Tibial nerve (tissue), 4 donors: ENCODE measurements around the gene MED19. TPM values are rescaled to one million over a fixed set of nuclear protein-coding genes. Genes with fewer than 3 reads are reported as not detected.

Experiments used
- DNase-seq, 2 donors: peaks; one replicate each; pipeline ENCODE4 v3.0.0-alpha.2; 2019; ENCODE audit warnings: low spot score in 2 of 2
- H3K27ac ChIP-seq, 4 donors: fragments of 200-600 bp; sonication (generic) in 3 of 4; one replicate each; pipeline ENCODE4 v1.5.1; 2017 to 2019; ENCODE audit warnings: mild to moderate bottlenecking in 1 of 4
- H3K27me3 ChIP-seq, 2 donors: fragments of 200-600 bp; sonication (generic) in 1 of 2; one replicate each; pipeline versions ENCODE4 v1.5.1 to v1.6.0; 2017 to 2019
- H3K36me3 ChIP-seq, 3 donors: fragments of 200-600 bp; sonication (generic); one replicate each; pipeline ENCODE4 v1.5.1; 2018 to 2019
- H3K4me1 ChIP-seq, 4 donors: fragments of 200-600 bp; sonication (generic) in 3 of 4; one replicate each; pipeline ENCODE4 v1.5.1; 2017 to 2019
- H3K4me3 ChIP-seq, 4 donors: fragments of 200-600 bp; sonication (generic) in 3 of 4; one replicate each; pipeline ENCODE4 v1.5.1; 2017 to 2019; ENCODE audit warnings: mild to moderate bottlenecking in 1 of 4, moderate library complexity in 1 of 4
- H3K9me3 ChIP-seq, 4 donors: fragments of 200-600 bp; sonication (generic) in 3 of 4; one replicate each; pipeline ENCODE4 v1.5.1; 2017 to 2019
- EP300 ChIP-seq, 2 donors: sonication (generic); formaldehyde crosslinking; IDR thresholded peaks; one replicate each; pipeline ENCODE4 v1.6.1; 2017; ENCODE audit warnings: antibody characterized with exemption in 2 of 2, mild to moderate bottlenecking in 1 of 2
- POLR2A ChIP-seq, 2 donors: fragments of 450-650 bp; IDR thresholded peaks; one replicate each; pipeline ENCODE4 v1.6.1; 2017; ENCODE audit warnings: antibody characterized with exemption in 2 of 2, mild to moderate bottlenecking in 2 of 2, moderate library complexity in 2 of 2
- WGBS, 2 donors: methylation state at CpG; one replicate each; pipeline ENCODE4 v1.1.5; 2018; 5-methylcytosine and 5-hydroxymethylcytosine counted together
- small RNA-seq: library from RNA; depleted of rRNA; stranded (forward); fragments of <200 nt; gene quantifications from one replicate; pipeline ENCODE3, GENCODE V24; 2016
- total RNA-seq, 4 donors: library from RNA; depleted of rRNA; stranded (reverse); fragments of >200 nt; gene quantifications; one replicate each; pipeline ENCODE4 v1.1.0, GENCODE V29; 2016
- TF ChIP-seq, protein P1 (sequence below), 5 experiments: fragments of 200-600 bp in 3 of 5; fragments of 450-650 bp in 2 of 5; sonication (generic) in 3 of 5; IDR thresholded peaks; one replicate each; pipeline ENCODE4 v1.5.1; 2016 to 2019; ENCODE audit warnings: antibody characterized with exemption in 5 of 5, mild to moderate bottlenecking in 3 of 5, moderate library complexity in 2 of 5

The MED19 gene
- total RNA-seq, 4 donors from 2014 or later = 11.9 to 17.3 (median 15.4) TPM

- Histone ChIP-seq H3K36me3 (peaks cover 0 to 32% (median 17%) of the 10 kb centered on the region in 3 donors), H3K9me3 (no peaks in the 10 kb centered on the region), H3K4me3 (peak within 1 kb of the TSS; percentile 30 to 60 (median 56)), H3K4me1 (peaks cover 0 to 41% (median 12%) of the 10 kb centered on the region in 4 donors), H3K27me3 (peaks cover 0 to 2% of the 10 kb centered on the region in 2 donors), H3K27ac (peak within 1 kb of the TSS; percentile 79 to 97 (median 90))
- TF ChIP-seq, protein P1, sequence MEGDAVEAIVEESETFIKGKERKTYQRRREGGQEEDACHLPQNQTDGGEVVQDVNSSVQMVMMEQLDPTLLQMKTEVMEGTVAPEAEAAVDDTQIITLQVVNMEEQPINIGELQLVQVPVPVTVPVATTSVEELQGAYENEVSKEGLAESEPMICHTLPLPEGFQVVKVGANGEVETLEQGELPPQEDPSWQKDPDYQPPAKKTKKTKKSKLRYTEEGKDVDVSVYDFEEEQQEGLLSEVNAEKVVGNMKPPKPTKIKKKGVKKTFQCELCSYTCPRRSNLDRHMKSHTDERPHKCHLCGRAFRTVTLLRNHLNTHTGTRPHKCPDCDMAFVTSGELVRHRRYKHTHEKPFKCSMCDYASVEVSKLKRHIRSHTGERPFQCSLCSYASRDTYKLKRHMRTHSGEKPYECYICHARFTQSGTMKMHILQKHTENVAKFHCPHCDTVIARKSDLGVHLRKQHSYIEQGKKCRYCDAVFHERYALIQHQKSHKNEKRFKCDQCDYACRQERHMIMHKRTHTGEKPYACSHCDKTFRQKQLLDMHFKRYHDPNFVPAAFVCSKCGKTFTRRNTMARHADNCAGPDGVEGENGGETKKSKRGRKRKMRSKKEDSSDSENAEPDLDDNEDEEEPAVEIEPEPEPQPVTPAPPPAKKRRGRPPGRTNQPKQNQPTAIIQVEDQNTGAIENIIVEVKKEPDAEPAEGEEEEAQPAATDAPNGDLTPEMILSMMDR (IDR thresholded peaks at IDR 0.05) = peak in 2 of 5 experiments; percentile 5 to 40
- TF ChIP-seq POLR2A (IDR thresholded peaks at IDR 0.05) (peak; percentile 57 to 94), EP300 (IDR thresholded peaks at IDR 0.05) (peak; percentile 97 to 100)
- WGBS, 2 donors = 0 to 1% methylated on average over 29 to 45 of the region's 45 CpGs
- DNase-seq = peak; percentile 99 to 100
Observed at GRCh38 chr11:57657194-57658022, 54.6 kb downstream of the MED19 start, which contains the start of gene CLP1. CLP1 (plus strand) TSS chr11:57657762; CDS start chr11:57659477, 1,715 bp downstream.

GRCh38 chr11:57656885-57657193, 55.2 kb downstream of the MED19 start:
- no peaks in the 10 kb centered on the region for H3K9me3 ChIP-seq
- H3K4me3 ChIP-seq = peak overlapping the region; percentile 30 to 60 (median 56)
- peaks cover 0 to 5% of the 10 kb centered on the region in 2 donors for H3K27me3 ChIP-seq
- TF ChIP-seq POLR2A (IDR thresholded peaks at IDR 0.05) (no peak), EP300 (IDR thresholded peaks at IDR 0.05) (no peak)
- TF ChIP-seq, protein P1 (IDR thresholded peaks at IDR 0.05) = no peak
- 18 to 20% methylated on average over 5 of the region's 5 CpGs for WGBS, 2 donors
- H3K27ac ChIP-seq = peak overlapping the region; percentile 79 to 97 (median 90)
- DNase-seq = no peak
- peaks cover 0 to 42% (median 12%) of the 10 kb centered on the region in 4 donors for H3K4me1 ChIP-seq
- H3K36me3 ChIP-seq = peaks cover 0 to 26% (median 17%) of the 10 kb centered on the region in 3 donors

Small RNA genes within 50 kb of the gene (small RNA-seq; reads per million reads assigned to genes)
- not detected for gene TMX2-CTNND1

Other genes starting within 250 kb of the MED19 start
- 10 to 100 TPM; 35.8 to 47.3 (median 42.4) TPM for gene SLC43A1, start 196.5 kb downstream of the MED19 start, total RNA-seq
- 10 to 100 TPM; 20.2 to 51.6 (median 40.1) TPM for gene TIMM10, start 181.5 kb downstream of the MED19 start, total RNA-seq
- not detected for gene SMTNL1, start 174.6 kb downstream of the MED19 start, total RNA-seq
- 10 to 100 TPM; 22.4 to 35.7 (median 25.5) TPM for gene UBE2L6, start 144.5 kb downstream of the MED19 start, total RNA-seq
- gene SERPING1, start 114.5 kb downstream of the MED19 start, total RNA-seq = 100 to 1,000 TPM; 508 to 826 (median 607) TPM
- 1 to 10 TPM in 1 of 4 donors, under 1 TPM in 3; 0.30 to 1.7 (median 0.41) TPM for gene YPEL4, start 62.3 kb downstream of the MED19 start, total RNA-seq
- 10 to 100 TPM in 1 of 4 donors, 1 to 10 TPM in 3; 6.3 to 15.1 (median 7.8) TPM for gene CLP1, start 54.5 kb downstream of the MED19 start, total RNA-seq
- 10 to 100 TPM; 26.0 to 57.3 (median 33.7) TPM for gene ZDHHC5, start 44.1 kb downstream of the MED19 start, total RNA-seq
- gene TMX2, start 378 bp upstream of the MED19 start, total RNA-seq = 10 to 100 TPM; 54.3 to 89.4 (median 71.7) TPM
- 100 to 1,000 TPM in 3 of 4 donors, 10 to 100 TPM in 1; 78.1 to 146 (median 118) TPM for gene SELENOH, start 29.3 kb upstream of the MED19 start, total RNA-seq
- gene BTBD18, start 39.6 kb upstream of the MED19 start, total RNA-seq = not detected
- 100 to 1,000 TPM; 104 to 128 (median 124) TPM for gene CTNND1, start 49.6 kb upstream of the MED19 start, total RNA-seq